HG02870 (cell line): ENCODE measurements around the gene PCDHGC4.

Experiments used
- ATAC-seq: cut with Tn5 transposase; IDR thresholded peaks from one replicate; pipeline ENCODE4 v1.9.1; 2021; ENCODE audit warnings: mild to moderate bottlenecking, moderate library complexity; ENCODE audit not compliant: unreplicated experiment

PCDHGC4 gene

GRCh38 chr5:141527426-141527825, 42.6 kb downstream of the PCDHGC4 start:
- ATAC-seq: no peak

DNA sequence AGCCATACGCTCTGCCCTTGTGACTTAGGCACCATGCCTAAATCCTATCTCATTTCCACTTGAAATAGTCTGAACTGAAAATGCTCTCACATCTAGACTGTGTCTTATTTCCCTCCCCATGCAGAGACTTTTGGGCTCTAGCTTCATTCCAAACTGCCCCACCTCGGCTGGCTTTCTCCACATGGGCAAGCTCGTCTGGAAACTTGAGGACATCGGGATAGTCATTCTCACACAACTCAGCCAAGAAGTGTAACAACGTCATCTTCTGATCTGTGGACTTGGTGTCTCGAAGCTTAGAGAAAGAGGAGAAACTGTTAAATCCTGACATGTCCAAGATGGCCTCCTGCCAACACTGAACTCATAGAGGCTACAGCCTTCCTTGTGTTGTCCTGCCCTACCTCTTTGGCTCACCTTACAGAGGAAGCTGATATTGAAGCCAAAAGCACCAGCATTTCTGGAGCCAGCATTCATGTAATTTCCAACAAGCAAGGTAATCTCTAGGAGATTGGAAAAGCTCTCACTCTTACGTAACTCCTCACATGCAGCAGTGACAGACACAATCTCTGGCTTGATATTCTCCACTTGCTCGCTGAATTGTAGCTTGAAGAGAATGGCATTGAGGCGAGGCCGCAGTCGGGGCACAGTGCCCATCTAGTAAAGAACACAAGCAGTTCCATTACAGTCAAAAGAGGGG, 43.6 kb downstream of the PCDHGC4 start:
- ATAC-seq: no peak

GRCh38 chr5:141529002-141529401, 44.2 kb downstream of the PCDHGC4 start:
- peak; percentile 64 for ATAC-seq

DNA sequence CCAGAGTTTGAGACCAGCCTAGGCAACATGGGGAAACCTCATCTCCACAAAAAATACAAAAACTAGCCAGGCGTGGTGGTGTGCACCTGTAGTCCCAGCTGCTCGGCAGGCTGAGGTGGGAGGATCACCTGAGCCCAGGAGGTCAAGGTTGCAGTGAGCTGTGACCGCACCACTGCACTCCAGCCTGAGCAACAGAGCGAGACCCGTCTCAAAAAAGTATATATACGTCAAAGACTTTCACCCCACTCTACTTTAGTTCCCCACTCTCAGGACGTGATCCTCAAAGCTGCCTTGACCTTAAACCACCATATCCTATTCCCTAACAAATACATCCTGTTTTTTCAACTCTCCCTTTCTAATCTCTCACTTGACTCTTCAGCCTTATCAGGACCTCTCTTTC, 45.0 kb downstream of the PCDHGC4 start:
- ATAC-seq: peak; percentile 44

- ATAC-seq: no peak
Measured at GRCh38 chr5:141532726-141533125, 47.9 kb downstream of the PCDHGC4 start.

GRCh38 chr5:141533897-141534296, 49.1 kb downstream of the PCDHGC4 start:
- no peak for ATAC-seq

DNA sequence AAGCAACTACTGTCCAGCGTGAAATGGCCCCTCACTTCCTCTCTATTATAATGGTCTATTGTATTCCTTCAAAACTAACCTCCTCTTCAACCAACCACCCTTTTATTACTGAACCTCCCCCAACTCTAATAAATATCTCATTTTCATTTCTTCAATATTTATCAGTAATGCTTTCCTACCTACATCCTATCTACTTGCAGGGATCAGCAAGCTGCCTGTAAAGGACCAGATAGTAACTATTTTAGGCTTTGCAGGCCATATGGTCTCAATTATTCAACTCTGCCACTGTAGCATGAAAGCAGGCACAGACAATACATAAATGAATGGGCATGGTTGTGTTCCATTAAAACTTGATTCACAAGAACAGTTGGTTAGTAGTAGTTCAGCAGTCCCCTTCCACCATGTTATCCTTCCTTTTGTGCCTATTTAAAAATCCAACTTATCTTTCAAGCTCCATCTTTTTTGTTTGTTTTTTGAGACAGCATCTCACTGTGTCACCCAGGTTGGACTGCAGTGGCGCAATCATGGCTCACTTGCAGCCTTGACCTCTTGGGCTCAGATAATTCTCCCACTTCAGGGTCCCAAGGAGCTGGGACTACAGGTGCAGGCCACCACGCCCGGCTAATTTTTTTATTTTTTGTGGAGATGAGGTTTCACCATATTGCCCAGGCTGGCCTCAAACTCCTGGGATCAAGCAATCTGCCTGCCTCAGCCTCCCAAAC, 49.8 kb downstream of the PCDHGC4 start:
- no peak for ATAC-seq
